K562 (cell line): ENCODE measurements around the gene SPPL2C. TPM values are rescaled to one million over a fixed set of nuclear protein-coding genes. Genes with fewer than 3 reads are reported as not detected.

Experiments used
- CEBPG ChIP-seq, 3 experiments: fragments of 200-800 bp in 1 of 3; sonication (Bioruptor generic) in 1 of 3; sonication (generic) in 1 of 3; formaldehyde crosslinking in 1 of 3; IDR thresholded peaks in 2 of 3; conservative IDR thresholded peaks in 1 of 3; 2 replicates each; pipeline versions ENCODE4 v1.6.1 to v1.8.0; 2016 to 2022; ENCODE audit warnings: missing compliant biosample characterization in 2 of 3, missing genetic modification characterization in 2 of 3, mild to moderate bottlenecking in 1 of 3, missing genetic modification reagents in 1 of 3
- CREM ChIP-seq: IDR thresholded peaks from 2 replicates; pipeline ENCODE4 v1.6.1; 2014; ENCODE audit warnings: antibody characterized with exemption, low read depth
- CTBP1 ChIP-seq: fragments of 450-650 bp; IDR thresholded peaks from 2 replicates; pipeline ENCODE4 v1.6.1; 2016; ENCODE audit warnings: borderline replicate concordance
- ELF1 ChIP-seq: fragments of 200-800 bp; sonication (Bioruptor generic); IDR thresholded peaks from 2 replicates; pipeline ENCODE4 v1.6.1; 2016; ENCODE audit warnings: missing genetic modification characterization, missing compliant biosample characterization
- EP400 ChIP-seq: fragments of 450-650 bp; IDR thresholded peaks from 2 replicates; pipeline ENCODE4 v1.6.1; 2017; ENCODE audit warnings: antibody characterized with exemption, mild to moderate bottlenecking, moderate library complexity
- HNRNPK ChIP-seq: fragments of 200-400 bp; formaldehyde crosslinking; IDR thresholded peaks from one replicate; pipeline ENCODE4 v1.6.1; 2018; ENCODE audit warnings: mild to moderate bottlenecking, low read depth, low read length; ENCODE audit not compliant: poor library complexity, severe bottlenecking
- L3MBTL2 ChIP-seq: fragments of 450-650 bp; IDR thresholded peaks from 2 replicates; pipeline ENCODE4 v1.6.1; 2016; ENCODE audit warnings: mild to moderate bottlenecking, moderate library complexity
- MEF2D ChIP-seq: conservative IDR thresholded peaks from 2 replicates; pipeline ENCODE4 v1.6.1; 2016; ENCODE audit warnings: low read depth, missing genetic modification characterization, missing compliant biosample characterization
- MEIS2 ChIP-seq: fragments of 450-650 bp; IDR thresholded peaks from 2 replicates; pipeline ENCODE4 v1.6.1; 2014; ENCODE audit warnings: mild to moderate bottlenecking; ENCODE audit not compliant: partially characterized antibody
- NCOA2 ChIP-seq, 2 experiments: fragments of 450-650 bp; IDR thresholded peaks; 2 replicates each; pipeline ENCODE4 v1.6.1; 2018; ENCODE audit warnings: mild to moderate bottlenecking in 2 of 2, moderate library complexity in 1 of 2; ENCODE audit not compliant: partially characterized antibody in 2 of 2
- NFE2 ChIP-seq: IDR thresholded peaks from 2 replicates; pipeline ENCODE4 v1.6.1; 2014; ENCODE audit warnings: antibody characterized with exemption, low read depth
- RBM14 ChIP-seq: fragments of 200-400 bp; formaldehyde crosslinking; IDR thresholded peaks from 2 replicates; pipeline ENCODE4 v1.6.1; 2018; ENCODE audit warnings: low read depth, mild to moderate bottlenecking, low read length, moderate library complexity, borderline replicate concordance; ENCODE audit not compliant: insufficient read depth
- RCOR1 ChIP-seq, 2 experiments: IDR thresholded peaks; 2 replicates each; pipeline ENCODE4 v1.6.1; 2012; ENCODE audit warnings: low read depth in 2 of 2, low read length in 2 of 2, borderline replicate concordance in 1 of 2, improper control_type of control experiment in 1 of 2
- SMARCA4 ChIP-seq: fragments of 450-650 bp; IDR thresholded peaks from 2 replicates; pipeline ENCODE4 v1.6.1; 2016
- SMARCE1 ChIP-seq: fragments of 450-650 bp; IDR thresholded peaks from 2 replicates; pipeline ENCODE4 v1.7.1; 2016; ENCODE audit warnings: mild to moderate bottlenecking
- SPI1 ChIP-seq: IDR thresholded peaks from 2 replicates; pipeline ENCODE4 v1.6.1; 2011; ENCODE audit warnings: low read depth, low read length, control low read depth, borderline replicate concordance
- ZEB2 ChIP-seq: fragments of 450-650 bp; IDR thresholded peaks from 2 replicates; pipeline ENCODE4 v1.6.1; 2016
- ZNF175 ChIP-seq: fragments of 200-800 bp; sonication (Bioruptor generic); IDR thresholded peaks from 2 replicates; pipeline ENCODE4 v1.6.1; 2016; ENCODE audit warnings: low read depth, mild to moderate bottlenecking, missing genetic modification characterization, missing compliant biosample characterization
- ZNF23 ChIP-seq: fragments of 250-450 bp; sonication (Bioruptor Pico); IDR thresholded peaks from 2 replicates; pipeline ENCODE4 v1.4.0; 2020; ENCODE audit warnings: mild to moderate bottlenecking
- polyA plus RNA-seq, 8 experiments: library from polyadenylated mRNA; depleted of rRNA in 4 of 8; stranded (reverse) in 5 of 8; unstranded in 3 of 8; fragments of >200 nt; fragmentation: Nextera tagmentation in 2 of 8; fragmentation: Illumina TruSeq in 1 of 8; extraction: Ambion mirVana in 2 of 8; extraction: Trizol in 1 of 8; gene quantifications; 2 replicates each; pipeline versions ENCODE4 v1.2.1 to v1.2.3, GENCODE V29; 2011 to 2014; ENCODE audit warnings: inconsistent platforms in 1 of 8, missing spikeins in 1 of 8
- total RNA-seq, 7 experiments: library from RNA; depleted of rRNA in 6 of 7; stranded (reverse); fragments of >200 nt in 6 of 7; fragmentation: Illumina TruSeq in 2 of 7; extraction: Trizol in 2 of 7; gene quantifications; 2 replicates each; pipeline versions ENCODE4 v1.2.1 to v1.2.3, GENCODE V29; 2011 to 2021; ENCODE audit warnings: low replicate concordance in 1 of 7
- TF ChIP-seq, protein P1 (sequence below): fragments of 250-450 bp; sonication (Bioruptor Pico); IDR thresholded peaks from 2 replicates; pipeline ENCODE4 v1.5.0; 2020; ENCODE audit warnings: mild to moderate bottlenecking
- TF ChIP-seq, protein P2 (sequence below): fragments of 450-650 bp; formaldehyde crosslinking; IDR thresholded peaks from 2 replicates; pipeline ENCODE4 v1.4.0; 2022; ENCODE audit warnings: mild to moderate bottlenecking, moderate library complexity
- TF ChIP-seq, protein P3 (sequence below): fragments of 150-350 bp; IDR thresholded peaks from 2 replicates; pipeline ENCODE4 v1.6.1; 2014; ENCODE audit warnings: low read depth, mild to moderate bottlenecking, low read length, borderline replicate concordance

SPPL2C gene
- total and polyA plus RNA-seq, 9 of the 15 experiments (the other 6 are each of a cell fraction or from before 2014, with no cell fraction given) = not detected

DNA sequence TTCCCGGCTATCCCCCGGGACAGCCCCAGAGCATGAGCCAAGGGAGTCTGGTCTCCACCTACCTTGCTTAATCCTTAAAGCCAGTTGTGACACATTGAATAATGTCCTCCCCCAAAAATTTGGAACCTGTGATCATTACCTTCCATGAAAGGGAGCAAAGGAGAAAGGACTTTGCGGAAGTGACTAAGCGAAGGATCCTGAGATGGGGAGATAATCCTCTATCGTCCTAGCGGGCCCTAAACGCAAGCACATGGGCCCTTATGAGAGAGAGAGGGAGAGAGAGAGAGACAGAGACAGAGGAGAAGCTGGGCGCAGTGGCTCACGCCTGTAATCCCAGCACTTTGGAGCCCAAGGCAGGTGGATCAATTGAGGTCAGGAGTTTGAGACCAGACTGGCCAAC is 9.5 kb downstream of the SPPL2C start (continued):
- TF ChIP-seq RCOR1 (IDR thresholded peaks at IDR 0.05; ENCODE audit: borderline replicate concordance in 1 of 2, low read depth in 2 of 2, low read length in 2 of 2) (peak in 1 of 2 experiments; percentile 42; a peak in 1 of 4 replicates), HNRNPK (no peak), RBM14 (no peak), CTBP1 (peak; percentile 64; the same call in 1 of the 2 replicates), SMARCE1 (peak; percentile 51; the same call in 1 of the 2 replicates), CREM (0 out of 2 replicates have a peak, but pooled peaks have one; percentile 14), SMARCA4 (0 out of 2 replicates have a peak, but pooled peaks have one; percentile 53), ELF1 (tag) (peak; percentile 44; the same call in 1 of the 2 replicates), NFE2 (peak; percentile 67), MEF2D (tag) (no peak), L3MBTL2 (peak; percentile 51; the same call in 1 of the 2 replicates), ZNF23 (CRISPR knock-in tag) (no peak), MEIS2 (peak; percentile 28), ZNF175 (CRISPR knock-in tag) (no peak), ZEB2 (peak; percentile 64; the same call in 1 of the 2 replicates), CEBPG (CRISPR knock-in tag; IDR thresholded peaks at IDR 0.05) (no peak), CEBPG (tag; conservative IDR thresholded peaks at IDR 0.05 in 1 of 2, IDR thresholded peaks at IDR 0.05 in 1 of 2) (peak in 1 of 2 experiments; percentile 39; a peak in 1 of 4 replicates), EP400 (0 out of 2 replicates have a peak, but pooled peaks have one; percentile 21), NCOA2 (IDR thresholded peaks at IDR 0.05; ENCODE audit: partially characterized antibody in 2 of 2) (no peak), SPI1 (peak; percentile 72)
- TF ChIP-seq, protein P1, sequence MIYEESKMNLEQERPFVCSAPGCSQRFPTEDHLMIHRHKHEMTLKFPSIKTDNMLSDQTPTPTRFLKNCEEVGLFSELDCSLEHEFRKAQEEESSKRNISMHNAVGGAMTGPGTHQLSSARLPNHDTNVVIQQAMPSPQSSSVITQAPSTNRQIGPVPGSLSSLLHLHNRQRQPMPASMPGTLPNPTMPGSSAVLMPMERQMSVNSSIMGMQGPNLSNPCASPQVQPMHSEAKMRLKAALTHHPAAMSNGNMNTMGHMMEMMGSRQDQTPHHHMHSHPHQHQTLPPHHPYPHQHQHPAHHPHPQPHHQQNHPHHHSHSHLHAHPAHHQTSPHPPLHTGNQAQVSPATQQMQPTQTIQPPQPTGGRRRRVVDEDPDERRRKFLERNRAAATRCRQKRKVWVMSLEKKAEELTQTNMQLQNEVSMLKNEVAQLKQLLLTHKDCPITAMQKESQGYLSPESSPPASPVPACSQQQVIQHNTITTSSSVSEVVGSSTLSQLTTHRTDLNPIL (CRISPR knock-in tag) = no peak
- TF ChIP-seq, protein P2, sequence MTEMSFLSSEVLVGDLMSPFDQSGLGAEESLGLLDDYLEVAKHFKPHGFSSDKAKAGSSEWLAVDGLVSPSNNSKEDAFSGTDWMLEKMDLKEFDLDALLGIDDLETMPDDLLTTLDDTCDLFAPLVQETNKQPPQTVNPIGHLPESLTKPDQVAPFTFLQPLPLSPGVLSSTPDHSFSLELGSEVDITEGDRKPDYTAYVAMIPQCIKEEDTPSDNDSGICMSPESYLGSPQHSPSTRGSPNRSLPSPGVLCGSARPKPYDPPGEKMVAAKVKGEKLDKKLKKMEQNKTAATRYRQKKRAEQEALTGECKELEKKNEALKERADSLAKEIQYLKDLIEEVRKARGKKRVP (CRISPR knock-in tag) = no peak
- TF ChIP-seq, protein P3, sequence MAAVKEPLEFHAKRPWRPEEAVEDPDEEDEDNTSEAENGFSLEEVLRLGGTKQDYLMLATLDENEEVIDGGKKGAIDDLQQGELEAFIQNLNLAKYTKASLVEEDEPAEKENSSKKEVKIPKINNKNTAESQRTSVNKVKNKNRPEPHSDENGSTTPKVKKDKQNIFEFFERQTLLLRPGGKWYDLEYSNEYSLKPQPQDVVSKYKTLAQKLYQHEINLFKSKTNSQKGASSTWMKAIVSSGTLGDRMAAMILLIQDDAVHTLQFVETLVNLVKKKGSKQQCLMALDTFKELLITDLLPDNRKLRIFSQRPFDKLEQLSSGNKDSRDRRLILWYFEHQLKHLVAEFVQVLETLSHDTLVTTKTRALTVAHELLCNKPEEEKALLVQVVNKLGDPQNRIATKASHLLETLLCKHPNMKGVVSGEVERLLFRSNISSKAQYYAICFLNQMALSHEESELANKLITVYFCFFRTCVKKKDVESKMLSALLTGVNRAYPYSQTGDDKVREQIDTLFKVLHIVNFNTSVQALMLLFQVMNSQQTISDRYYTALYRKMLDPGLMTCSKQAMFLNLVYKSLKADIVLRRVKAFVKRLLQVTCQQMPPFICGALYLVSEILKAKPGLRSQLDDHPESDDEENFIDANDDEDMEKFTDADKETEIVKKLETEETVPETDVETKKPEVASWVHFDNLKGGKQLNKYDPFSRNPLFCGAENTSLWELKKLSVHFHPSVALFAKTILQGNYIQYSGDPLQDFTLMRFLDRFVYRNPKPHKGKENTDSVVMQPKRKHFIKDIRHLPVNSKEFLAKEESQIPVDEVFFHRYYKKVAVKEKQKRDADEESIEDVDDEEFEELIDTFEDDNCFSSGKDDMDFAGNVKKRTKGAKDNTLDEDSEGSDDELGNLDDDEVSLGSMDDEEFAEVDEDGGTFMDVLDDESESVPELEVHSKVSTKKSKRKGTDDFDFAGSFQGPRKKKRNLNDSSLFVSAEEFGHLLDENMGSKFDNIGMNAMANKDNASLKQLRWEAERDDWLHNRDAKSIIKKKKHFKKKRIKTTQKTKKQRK = no peak
- TF ChIP-seq, all 486 proteins: peak for 27
